Anterior cingulate cortex (tissue), 58 donors: Measurements from ENCODE around the gene PYGB.
A peak's percentile ranks its signal among the peaks of the same experiment; 100 is the strongest.
"Not testable (repeated sequence)": the region's sequence is repeated elsewhere in the genome, so short reads cannot be mapped to it uniquely, and the experiment has no call there.

Source experiments
- DNase-seq, 58 donors: peaks; one replicate each; lab custom pipeline; 2025; lab: John Stamatoyannopoulos, UW

The PYGB gene

GRCh38 chr20:25259358-25259757 lies 11.5 kb downstream of the PYGB start:
- DNase-seq: no peak

GRCh38 chr20:25259788-25260254 lies 11.9 kb downstream of the PYGB start:
- no peak for DNase-seq

GRCh38 chr20:25260770-25261437 lies 13.0 kb downstream of the PYGB start:
- DNase-seq: not testable (repeated sequence)

- DNase-seq: no peak
These were observed 21.4 kb downstream of the PYGB start for GRCh38 chr20:25269057-25269832.

GRCh38 chr20:25269833-25270170 lies 21.9 kb downstream of the PYGB start:
- no peak for DNase-seq

- DNase-seq: no peak
These were observed 23.0 kb downstream of the PYGB start for GRCh38 chr20:25270829-25271251.

- DNase-seq: no peak
These were observed 23.8 kb downstream of the PYGB start for GRCh38 chr20:25271486-25272222.

GRCh38 chr20:25272223-25273000 lies 24.5 kb downstream of the PYGB start:
- DNase-seq: peak in 1 of 58 donors; percentile 46

- peak in 33 of 58 donors; percentile 15 to 75 (median 51) for DNase-seq
These were observed 25.2 kb downstream of the PYGB start for GRCh38 chr20:25273046-25273445.

GRCh38 chr20:25273541-25274358 lies 25.9 kb downstream of the PYGB start:
- DNase-seq: peak in 48 of 58 donors; percentile 28 to 87 (median 59)

- no peak for DNase-seq
These were observed 26.6 kb downstream of the PYGB start for GRCh38 chr20:25274481-25274880.

- DNase-seq: peak in 4 of 58 donors; percentile 30 to 43 (median 33)
These were observed 27.3 kb downstream of the PYGB start for GRCh38 chr20:25274891-25275812.

GRCh38 chr20:25275813-25276532 lies 28.1 kb downstream of the PYGB start:
- DNase-seq: no peak

- no peak for DNase-seq
These were observed 28.7 kb downstream of the PYGB start for GRCh38 chr20:25276533-25277050.

- DNase-seq: no peak
These were observed 29.3 kb downstream of the PYGB start for GRCh38 chr20:25277051-25277801.

GRCh38 chr20:25277941-25278521 lies 30.1 kb downstream of the PYGB start:
- no peak for DNase-seq
